ENCODE measurements around the gene HDAC5.

The HDAC5 gene

GRCh38 chr17:44164476-44164875, 41.0 kb upstream of the HDAC5 start:
- H3K9me3 ChIP-seq (ENCODE audit: control insufficient read depth, insufficient read depth, low read depth, low read length), result no peaks in the 10 kb centered on the region
- H3K36me3 ChIP-seq (ENCODE audit: control insufficient read depth in 2 of 2, insufficient read depth in 1 of 2, low read length in 2 of 2), result peaks cover 10 to 24% of the 10 kb centered on the region in 2 experiments
- H3K4me1 ChIP-seq (ENCODE audit: control insufficient read depth, insufficient read depth, low read length), result peaks cover 3% of the 10 kb centered on the region; the same call in 1 of the 2 replicates
- TF ChIP-seq SCRT1 (tag by site-specific recombination; IDR thresholded peaks at IDR 0.05; ENCODE audit: borderline replicate concordance) (no peak), ZSCAN18 (tag by site-specific recombination; IDR thresholded peaks at IDR 0.05) (no peak), ZNF548 (tag by site-specific recombination; IDR thresholded peaks at IDR 0.05) (no peak), ZSCAN23 (tag by site-specific recombination; IDR thresholded peaks at IDR 0.05) (no peak), MYNN (tag by site-specific recombination; IDR thresholded peaks at IDR 0.05; ENCODE audit: borderline replicate concordance) (no peak), ZNF626 (tag by site-specific recombination; IDR thresholded peaks at IDR 0.05) (no peak), ZNF664 (tag by site-specific recombination; IDR thresholded peaks at IDR 0.05) (no peak), ZNF362 (tag by site-specific recombination; IDR thresholded peaks at IDR 0.05) (no peak), ZNF510 (tag by site-specific recombination; IDR thresholded peaks at IDR 0.05; ENCODE audit: insufficient replicate concordance) (no peak), OVOL3 (tag by site-specific recombination; IDR thresholded peaks at IDR 0.05) (no peak), ZNF701 (tag by site-specific recombination; IDR thresholded peaks at IDR 0.05) (no peak), ZNF280C (tag by site-specific recombination; IDR thresholded peaks at IDR 0.05) (no peak), ZNF2 (tag by site-specific recombination; IDR thresholded peaks at IDR 0.05) (no peak), ZBTB21 (tag by site-specific recombination; IDR thresholded peaks at IDR 0.05) (no peak), ZNF19 (tag by site-specific recombination; IDR thresholded peaks at IDR 0.05; ENCODE audit: low read depth) (no peak)
- no peak overlapping the region for H3K27ac ChIP-seq (ENCODE audit: extremely low read depth, low read depth, low read length)
- CTCF ChIA-PET, result no interaction called here
- H3K4me3 ChIP-seq (ENCODE audit: low read depth, low read length), result no peak overlapping the region
- POLR2A ChIA-PET, result interaction anchor here (0.7 to 1.2 kb wide), 2 partner anchors 36 to 259 kb away, joined by 3 to 4 read pairs; no protein-coding TSS in a partner anchor

- ChIA-PET CTCF (interaction anchor here (0.6 to 3.9 kb wide), 3 partner anchors 9 to 116 kb away, joined by 4 to 21 read pairs (median 12); no protein-coding TSS in a partner anchor), POLR2A (interaction anchor here (1.1 to 1.6 kb wide), 2 partner anchors 9 to 43 kb away, joined by 3 to 5 read pairs; no protein-coding TSS in a partner anchor)
- TF ChIP-seq TCF7L2 (IDR thresholded peaks at IDR 0.05; ENCODE audit: borderline replicate concordance, low read depth, low read length) (no peak), KLF7 (tag by site-specific recombination; IDR thresholded peaks at IDR 0.05; ENCODE audit: borderline replicate concordance) (no peak), ZNF324 (tag by site-specific recombination; IDR thresholded peaks at IDR 0.05) (no peak), ZNF654 (tag by site-specific recombination; IDR thresholded peaks at IDR 0.05; ENCODE audit: low read depth) (no peak), ZFP41 (tag by site-specific recombination; IDR thresholded peaks at IDR 0.05; ENCODE audit: borderline replicate concordance) (no peak), KLF9 (tag by site-specific recombination; IDR thresholded peaks at IDR 0.05; ENCODE audit: low read depth) (no peak), ZNF518A (tag by site-specific recombination; conservative IDR thresholded peaks at IDR 0.05; ENCODE audit: low read depth) (no peak), PRDM1 (tag by site-specific recombination; IDR thresholded peaks at IDR 0.05) (peak; percentile 35; the same call in 1 of the 2 replicates)
- Histone ChIP-seq H3K36me3 (ENCODE audit: control insufficient read depth in 2 of 2, insufficient read depth in 1 of 2, low read length in 2 of 2) (peaks cover 43 to 64% of the 10 kb centered on the region in 2 experiments), H3K4me3 (ENCODE audit: low read depth, low read length) (no peak overlapping the region), H3K4me1 (ENCODE audit: control insufficient read depth, insufficient read depth, low read length) (no peaks in the 10 kb centered on the region), H3K9me3 (ENCODE audit: control insufficient read depth, insufficient read depth, low read depth, low read length) (no peaks in the 10 kb centered on the region), H3K27ac (ENCODE audit: extremely low read depth, low read depth, low read length) (no peak overlapping the region)
Observed at GRCh38 chr17:44159519-44160210, 36.2 kb upstream of the HDAC5 start.
